ENCODE data around the gene SHKBP1. TPM values are rescaled to one million over a fixed set of nuclear protein-coding genes. Genes with fewer than 3 reads are reported as not detected.

Gene SHKBP1
- total RNA-seq, 1 experiment from 2014 or later = 92.9 TPM

- no peaks in the 10 kb centered on the region for H3K27me3 Mint-ChIP-seq (ENCODE audit: low read depth)
- H3K27ac Mint-ChIP-seq = peak overlapping the region; percentile 38 to 98 (median 95); a peak in 5 of 7 replicates
- no CpG with 5 or more reads among the region's 41 CpGs for WGBS (ENCODE audit: extremely low coverage, insufficient read length, low lambda C conversion rate)
Measured at GRCh38 chr19:40623403-40624251, 47.0 kb downstream of the SHKBP1 start.

More at GRCh38 chr19:40623403-40624251, 47.0 kb downstream of the SHKBP1 start:
- Histone ChIP-seq H2BK15ac (ENCODE audit: low read depth, low read length) (no peak overlapping the region), H3K14ac (ENCODE audit: insufficient read depth, low read length) (peak overlapping the region; percentile 54; the same call in 1 of the 2 replicates), H2BK20ac (ENCODE audit: low read depth, low read length, poor library complexity, severe bottlenecking) (no peak overlapping the region), H4K5ac (ENCODE audit: insufficient read length, low read depth, low read length) (no peak overlapping the region), H3K27ac (ENCODE audit: insufficient read length, low read depth, low read length) (no peak overlapping the region), H3T11ph (ENCODE audit: low read length) (no peak overlapping the region), H3K18ac (ENCODE audit: insufficient read length, low read depth, low read length) (peak overlapping the region; percentile 1), H3K27me3 (ENCODE audit: insufficient read depth, low read length) (no peaks in the 10 kb centered on the region), H3K9ac (ENCODE audit: extremely low read depth, insufficient read length, low read length) (no peak overlapping the region), H2BK5ac (ENCODE audit: insufficient read length, low read length) (no peak overlapping the region), H3K9me3 (ENCODE audit: control insufficient read depth, low read depth, low read length) (no peaks in the 10 kb centered on the region), H4K20me1 (ENCODE audit: control insufficient read depth, insufficient read depth, insufficient read length) (no peaks in the 10 kb centered on the region), H3K4me1 (ENCODE audit: insufficient read depth, low read length) (no peaks in the 10 kb centered on the region), H2BK12ac (ENCODE audit: insufficient read length, low read depth, low read length) (no peak overlapping the region), H3K56ac (ENCODE audit: insufficient read length, low read depth, low read length) (no peak overlapping the region), H4K91ac (ENCODE audit: insufficient read length, low read depth, low read length) (no peak overlapping the region), H3K23ac (ENCODE audit: insufficient read length, low read depth, low read length) (no peak overlapping the region), H2AK5ac (ENCODE audit: insufficient read length, low read length) (no peak overlapping the region), H3K79me1 (ENCODE audit: insufficient read depth, low read depth, low read length, poor library complexity, severe bottlenecking) (no peaks in the 10 kb centered on the region), H2BK120ac (ENCODE audit: low read depth, low read length, poor library complexity, severe bottlenecking) (no peak overlapping the region), H3K4ac (ENCODE audit: low read depth, low read length) (no peak overlapping the region), H3K4me2 (ENCODE audit: insufficient read depth, insufficient read length, low read length) (peak overlapping the region; percentile 54), H2AFZ (ENCODE audit: low read length) (no peak overlapping the region), H4K8ac (replicated peaks; ENCODE audit: insufficient read length, low read depth, low read length) (no peak overlapping the region), H3K23me2 (ENCODE audit: insufficient read length, low read depth, low read length, poor library complexity, severe bottlenecking) (no peaks in the 10 kb centered on the region), H3K79me2 (ENCODE audit: insufficient read depth, low read length) (no peaks in the 10 kb centered on the region)
- no peak for TF ChIP-seq CTCF (conservative IDR thresholded peaks at IDR 0.05)
- peak; percentile 97 for DNase-seq
- H3K4me3 Mint-ChIP-seq = peak overlapping the region; percentile 61 to 70
- peaks cover 16 to 23% of the 10 kb centered on the region in 2 experiments for H3K4me1 Mint-ChIP-seq
- H3K36me3 Mint-ChIP-seq (ENCODE audit: insufficient read depth in 1 of 3, low read depth in 3 of 3) = peaks cover 38 to 79% (median 66%) of the 10 kb centered on the region in 3 experiments; a peak in 6 of 7 replicates
- H3K9me3 Mint-ChIP-seq = peaks cover 0 to 3% of the 10 kb centered on the region in 2 experiments; a peak in 3 of 5 replicates
